Pancreas (tissue), 10 donors: Measurements from ENCODE around the gene PAPSS2. TPM values are rescaled to one million over a fixed set of nuclear protein-coding genes. Genes with fewer than 3 reads are reported as not detected.

Experiments used
- ATAC-seq, 4 donors: fragments of 200-7000 bp; cut with Tn5 transposase; one replicate each; pipeline versions ENCODE4 v1.8.0 to v1.9.1; 2020; ENCODE audit warnings: mild to moderate bottlenecking in 4 of 4, moderate library complexity in 4 of 4
- DNase-seq, 6 donors: peaks; one replicate each; pipeline ENCODE4 v3.0.0-alpha.2; 2020
- FAIRE-seq: peaks from 2 replicates; lab custom pipeline; 2012; peaks lifted over from hg19 to GRCh38; lab: Jason Lieb, UNC
- H3K27ac ChIP-seq, 4 donors: fragments of 200-600 bp; sonication (generic); 1 replicate in 3 of 4; 2 replicates in 1 of 4; pipeline versions ENCODE4 v1.5.0 to v1.8.0; 2020
- H3K27me3 ChIP-seq, 4 donors: fragments of 200-600 bp; one replicate each; pipeline ENCODE4 v1.8.0; 2021
- H3K36me3 ChIP-seq, 3 donors: fragments of 200-600 bp; sonication (generic) in 1 of 3; one replicate each; pipeline versions ENCODE4 v1.5.0 to v1.8.0; 2020 to 2021
- H3K4me1 ChIP-seq, 3 donors: fragments of 200-600 bp; one replicate each; pipeline ENCODE4 v1.8.0; 2021
- H3K4me3 ChIP-seq, 4 donors: fragments of 200-600 bp; sonication (generic) in 2 of 4; one replicate each; pipeline versions ENCODE4 v1.5.0 to v1.8.0; 2020 to 2021
- H3K9me3 ChIP-seq, 4 donors: fragments of 200-600 bp; one replicate each; pipeline ENCODE4 v1.8.0; 2021
- WGBS, 2 donors: extraction: QIAGEN DNeasy Blood & Tissue Kit; methylation state at CpG; one replicate each; pipeline ENCODE4 v1.1.7; 2013; 5-methylcytosine and 5-hydroxymethylcytosine counted together
- intact Hi-C, 3 donors: fragments of 100-400 bp; cut with DNase I; formaldehyde crosslinking; loops; one replicate each; pipeline versions ENCODE4 v1.11.1 to v1.14.2; 2022
- polyA plus RNA-seq, 2 donors: library from polyadenylated mRNA; stranded (reverse); fragments of 200-250 nt; gene quantifications; one replicate each; pipeline ENCODE4 v1.2.3, GENCODE V29; 2013
- total RNA-seq, 6 donors: library from RNA; stranded (reverse); fragmentation: NEBNext Ultra II Directional in 4 of 6; extraction: Animal tissue kit (Norgen Biotek cat#: 25700) in 4 of 6; gene quantifications; one replicate each; pipeline versions ENCODE4 v1.2.1 to v1.2.4, GENCODE V29; 2021 to 2023
- TF ChIP-seq, protein P1 (sequence below), 4 donors: fragments of 200-600 bp; sonication (generic) in 3 of 4; IDR thresholded peaks; one replicate each; pipeline versions ENCODE4 v1.5.0 to v1.8.0; 2021; ENCODE audit warnings: antibody characterized with exemption in 4 of 4
- donor health status: healthy with polysubstance abuse.
- donor health status: DM: no; HTN: no; CAD: no; lungs with moderate emphysema.
- donor health status: DM: no; HTN: no; CAD: no.
- donor health status: control.
- donor health status: control.
- donor health status: Bipolar disorder and iron deficiency.
- donor health status: DM: yes; HTN: yes; CAD: no.
- donor health status: DM: no; HTN: no; CAD: no.
- donor health status: DM: no; HTN: no; CAD: no.
- donor health status: DM: yes; HTN: yes; CAD: no.

PAPSS2 gene
- total and polyA plus RNA-seq, 8 donors: 10.0 to 54.7 (median 39.9) TPM

DNA sequence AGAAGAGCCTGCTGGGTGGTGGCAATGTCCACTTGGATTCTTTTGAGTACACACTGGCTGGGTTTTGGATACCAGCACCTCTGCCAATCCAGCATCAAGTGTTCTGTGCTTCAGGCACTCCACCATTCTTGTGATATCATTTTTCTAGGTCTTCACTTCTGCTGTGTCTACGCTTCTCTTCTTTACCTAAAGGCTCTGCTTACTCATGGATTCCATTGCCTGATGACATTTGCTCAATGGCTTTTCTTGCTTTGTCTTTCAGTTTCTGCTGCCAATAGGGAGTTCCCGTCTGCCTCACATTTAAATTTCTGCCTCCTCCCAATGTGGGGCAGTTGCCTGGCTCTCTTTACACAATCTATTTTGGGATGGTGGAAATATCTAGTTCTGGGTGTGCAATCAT is 12.7 kb upstream of the PAPSS2 start:
- intact Hi-C loops: no loop called here
- no peak overlapping the region for H3K4me3 ChIP-seq
- H3K27me3 ChIP-seq: no peaks in the 10 kb centered on the region
- H3K36me3 ChIP-seq: no peaks in the 10 kb centered on the region
- no peaks in the 10 kb centered on the region for H3K9me3 ChIP-seq
- TF ChIP-seq, protein P1, sequence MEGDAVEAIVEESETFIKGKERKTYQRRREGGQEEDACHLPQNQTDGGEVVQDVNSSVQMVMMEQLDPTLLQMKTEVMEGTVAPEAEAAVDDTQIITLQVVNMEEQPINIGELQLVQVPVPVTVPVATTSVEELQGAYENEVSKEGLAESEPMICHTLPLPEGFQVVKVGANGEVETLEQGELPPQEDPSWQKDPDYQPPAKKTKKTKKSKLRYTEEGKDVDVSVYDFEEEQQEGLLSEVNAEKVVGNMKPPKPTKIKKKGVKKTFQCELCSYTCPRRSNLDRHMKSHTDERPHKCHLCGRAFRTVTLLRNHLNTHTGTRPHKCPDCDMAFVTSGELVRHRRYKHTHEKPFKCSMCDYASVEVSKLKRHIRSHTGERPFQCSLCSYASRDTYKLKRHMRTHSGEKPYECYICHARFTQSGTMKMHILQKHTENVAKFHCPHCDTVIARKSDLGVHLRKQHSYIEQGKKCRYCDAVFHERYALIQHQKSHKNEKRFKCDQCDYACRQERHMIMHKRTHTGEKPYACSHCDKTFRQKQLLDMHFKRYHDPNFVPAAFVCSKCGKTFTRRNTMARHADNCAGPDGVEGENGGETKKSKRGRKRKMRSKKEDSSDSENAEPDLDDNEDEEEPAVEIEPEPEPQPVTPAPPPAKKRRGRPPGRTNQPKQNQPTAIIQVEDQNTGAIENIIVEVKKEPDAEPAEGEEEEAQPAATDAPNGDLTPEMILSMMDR (IDR thresholded peaks at IDR 0.05): no peak
- ATAC-seq: no peak
- 58 to 89% methylated on average over 2 of the region's 2 CpGs for WGBS, 2 donors
- DNase-seq: no peak
- no peak overlapping the region for H3K27ac ChIP-seq
- no peaks in the 10 kb centered on the region for H3K4me1 ChIP-seq
- FAIRE-seq: no peak

GRCh38 chr10:87650838-87651589 is 8.7 kb upstream of the PAPSS2 start:
- Histone ChIP-seq H3K4me3 (no peak overlapping the region), H3K9me3 (no peaks in the 10 kb centered on the region), H3K27me3 (no peaks in the 10 kb centered on the region), H3K36me3 (no peaks in the 10 kb centered on the region), H3K4me1 (peaks cover 0 to 5% (median 5%) of the 10 kb centered on the region in 3 donors), H3K27ac (no peak overlapping the region)
- no peak for FAIRE-seq
- 87 to 93% methylated on average over 5 of the region's 5 CpGs for WGBS, 2 donors
- TF ChIP-seq, protein P1 (IDR thresholded peaks at IDR 0.05): no peak
- no peak for ATAC-seq
- DNase-seq: no peak
- intact Hi-C loops: loop anchor here in 1 of 3 donors (10.0 kb wide), 1 partner anchor 116 kb away; no protein-coding TSS in a partner anchor

GRCh38 chr10:87651801-87652200 is 7.9 kb upstream of the PAPSS2 start:
- Histone ChIP-seq H3K36me3 (no peaks in the 10 kb centered on the region), H3K27ac (no peak overlapping the region), H3K9me3 (no peaks in the 10 kb centered on the region), H3K4me3 (no peak overlapping the region), H3K4me1 (peaks cover 0 to 5% (median 5%) of the 10 kb centered on the region in 3 donors), H3K27me3 (no peaks in the 10 kb centered on the region)
- DNase-seq: no peak
- intact Hi-C loops: loop anchor here in 1 of 3 donors (10.0 kb wide), 1 partner anchor 117 kb away; no protein-coding TSS in a partner anchor
- WGBS, 2 donors: 77 to 80% methylated on average over 6 of the region's 6 CpGs
- no peak for ATAC-seq
- FAIRE-seq: no peak
- TF ChIP-seq, protein P1 (IDR thresholded peaks at IDR 0.05): no peak

- H3K9me3 ChIP-seq: no peaks in the 10 kb centered on the region
- H3K4me1 ChIP-seq: peaks cover 0 to 5% (median 5%) of the 10 kb centered on the region in 3 donors
- no peak for ATAC-seq
- no peaks in the 10 kb centered on the region for H3K36me3 ChIP-seq
- H3K27me3 ChIP-seq: no peaks in the 10 kb centered on the region
- TF ChIP-seq, protein P1 (IDR thresholded peaks at IDR 0.05): no peak
- intact Hi-C loops: loop anchor here in 1 of 3 donors (10.0 kb wide), 1 partner anchor 117 kb away; no protein-coding TSS in a partner anchor
- no peak for DNase-seq
- H3K27ac ChIP-seq: no peak overlapping the region
- no peak overlapping the region for H3K4me3 ChIP-seq
- 89 to 92% methylated on average over 1 of the region's 1 CpG for WGBS, 2 donors
- FAIRE-seq: no peak
Measured at GRCh38 chr10:87652261-87652660, 7.4 kb upstream of the PAPSS2 start.

DNA sequence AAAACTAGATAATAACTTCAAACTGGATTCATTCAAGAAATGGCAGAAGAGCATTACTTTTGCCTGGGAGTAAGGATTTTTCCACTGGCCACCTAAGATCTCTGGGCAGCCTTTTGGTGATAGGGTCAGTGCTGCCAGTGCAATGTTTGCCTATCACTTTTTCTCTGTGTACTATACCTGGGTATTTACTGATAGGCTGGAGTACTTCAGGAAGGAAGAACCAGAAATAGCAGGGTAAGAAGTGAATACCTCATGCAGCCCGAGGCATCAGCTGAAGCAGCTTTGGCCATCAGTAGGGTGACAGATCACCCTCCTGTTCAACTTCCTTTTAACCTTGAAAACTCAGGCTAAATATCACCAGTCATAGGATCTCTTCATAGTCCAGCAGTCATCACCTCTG is 5.5 kb upstream of the PAPSS2 start:
- Histone ChIP-seq H3K27me3 (no peaks in the 10 kb centered on the region), H3K36me3 (no peaks in the 10 kb centered on the region), H3K9me3 (no peaks in the 10 kb centered on the region), H3K4me1 (peaks cover 0 to 5% (median 5%) of the 10 kb centered on the region in 3 donors), H3K4me3 (no peak overlapping the region), H3K27ac (no peak overlapping the region)
- DNase-seq (peak in 2 of 6 donors; percentile 36 to 41), FAIRE-seq (no peak), ATAC-seq (peak; percentile 82 to 95 (median 92))
- TF ChIP-seq, protein P1 (IDR thresholded peaks at IDR 0.05): no peak
- intact Hi-C loops: loop anchor here in 1 of 3 donors (10.0 kb wide), 1 partner anchor 119 kb away; no protein-coding TSS in a partner anchor
- WGBS, 2 donors: 11 to 12% methylated on average over 1 of the region's 1 CpG
